CD4-positive, alpha-beta T cell treated with Interleukin-15 for 4 hours (primary cell): ENCODE results near the gene SFRP5.

Experiments used
- DNase-seq: peaks from one replicate; pipeline ENCODE4 v3.0.0-alpha.2; 2020; ENCODE audit warnings: low spot score

SFRP5 gene

DNA sequence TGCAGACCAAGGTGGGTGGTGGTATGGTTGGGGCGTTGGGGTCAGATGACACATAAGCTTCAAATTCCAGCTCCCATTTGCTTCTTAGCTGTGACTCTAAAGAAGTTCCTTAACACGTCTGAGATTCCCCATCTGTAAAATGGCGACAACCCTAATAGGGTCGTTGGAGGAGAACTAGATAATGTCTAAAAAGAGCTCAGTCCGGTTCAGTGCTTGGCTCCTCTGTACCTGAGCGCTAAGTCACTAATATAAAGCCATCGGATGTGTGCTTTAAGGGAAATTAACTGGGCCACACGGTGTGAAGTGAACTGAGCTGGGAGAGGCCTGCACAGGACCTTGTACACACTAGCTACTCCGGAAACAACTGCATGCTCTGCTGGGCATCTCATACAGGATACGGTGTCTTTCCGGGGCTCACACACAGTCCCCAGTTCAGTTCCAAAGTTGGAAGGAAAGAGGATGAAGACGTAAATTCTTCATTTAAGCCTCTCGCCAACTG, 35.3 kb downstream of the SFRP5 start:
- DNase-seq, result no peak

DNA sequence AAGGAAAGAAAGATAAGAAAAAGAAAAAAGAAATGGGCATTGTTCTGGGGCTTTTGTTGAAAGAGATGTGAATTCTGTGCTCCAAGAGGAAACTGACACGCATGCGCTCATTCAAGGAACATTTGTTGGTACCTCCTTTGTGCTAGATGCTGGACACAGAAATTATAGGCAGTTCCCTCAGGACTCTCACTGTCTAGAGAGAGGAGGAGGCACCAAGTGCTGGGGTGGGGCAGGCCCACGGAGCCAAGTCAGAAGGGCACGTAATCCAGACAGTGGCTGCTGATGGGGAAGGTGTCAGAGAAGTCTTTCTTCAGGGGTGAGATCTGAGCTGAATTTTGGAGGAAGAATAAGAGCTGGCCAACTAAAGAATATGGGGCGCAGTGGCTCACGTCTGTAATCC, 37.8 kb downstream of the SFRP5 start:
- no peak for DNase-seq

DNA sequence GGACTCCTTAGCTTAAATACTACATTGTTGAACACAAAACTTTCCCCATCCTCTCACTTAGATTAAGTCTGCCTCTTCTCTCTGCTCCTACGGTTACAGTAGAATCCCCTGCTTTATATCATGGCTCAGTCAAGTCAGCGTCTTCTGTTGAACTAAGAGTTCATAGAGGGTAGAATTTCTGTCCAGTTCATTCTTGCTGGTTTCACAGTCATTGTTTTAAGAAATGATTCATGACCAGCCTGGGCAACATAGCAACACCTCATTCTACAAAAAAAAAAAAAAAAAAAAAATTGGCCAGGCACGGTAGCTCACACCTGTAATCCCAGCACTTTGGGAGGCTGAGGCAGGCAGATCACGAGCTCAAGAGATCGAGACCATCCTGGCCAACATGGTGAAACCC, 38.5 kb downstream of the SFRP5 start:
- no peak for DNase-seq

DNA sequence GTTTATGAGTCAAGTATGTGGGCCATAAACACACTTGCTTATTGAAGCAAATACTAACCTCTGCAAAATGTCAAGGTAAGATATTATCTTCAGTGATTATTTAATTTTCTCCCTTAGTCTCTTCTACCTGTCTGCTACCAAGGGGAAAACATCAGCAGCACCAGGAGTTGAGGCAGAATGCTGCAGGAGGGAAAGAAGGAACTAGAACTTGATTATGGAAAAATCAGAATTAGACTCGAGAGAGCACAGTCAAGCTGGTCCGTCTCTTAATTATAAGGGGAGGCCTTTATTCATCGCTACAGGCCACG, 39.8 kb downstream of the SFRP5 start:
- DNase-seq, result no peak

DNA sequence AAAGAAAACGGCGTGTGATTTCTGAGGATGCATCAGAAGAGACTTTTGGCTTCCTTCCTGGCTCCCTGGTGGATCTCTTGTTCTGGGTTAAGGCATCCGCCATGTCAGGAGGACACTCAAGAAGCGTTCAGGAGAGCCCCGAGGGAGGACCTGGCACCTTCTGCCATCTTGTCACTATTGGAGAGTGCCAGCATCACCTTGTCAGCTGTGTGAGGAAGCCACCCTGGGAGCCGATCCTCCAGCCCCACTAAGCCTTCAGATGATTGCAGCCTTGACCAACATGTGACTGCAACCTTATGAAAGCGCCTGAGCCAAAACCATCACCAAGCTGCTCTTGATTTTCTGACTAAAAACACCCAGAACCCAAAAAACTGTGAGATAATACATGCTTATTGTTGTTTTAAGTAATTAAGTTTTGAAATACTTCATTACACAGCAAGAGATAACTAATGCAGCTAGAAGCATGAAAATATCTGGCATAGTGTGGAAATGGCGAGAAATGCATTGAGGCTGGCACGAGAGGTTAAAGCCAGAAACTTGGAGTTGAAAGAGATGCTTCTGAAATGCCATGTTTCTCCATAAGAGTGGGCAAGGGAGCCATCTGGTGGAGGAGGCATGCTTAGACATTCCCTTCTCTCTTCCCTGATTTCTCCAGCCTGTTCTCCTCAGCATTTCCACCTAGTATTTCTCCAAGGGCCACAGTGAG, 40.3 kb downstream of the SFRP5 start:
- peak; percentile 58 for DNase-seq

DNA sequence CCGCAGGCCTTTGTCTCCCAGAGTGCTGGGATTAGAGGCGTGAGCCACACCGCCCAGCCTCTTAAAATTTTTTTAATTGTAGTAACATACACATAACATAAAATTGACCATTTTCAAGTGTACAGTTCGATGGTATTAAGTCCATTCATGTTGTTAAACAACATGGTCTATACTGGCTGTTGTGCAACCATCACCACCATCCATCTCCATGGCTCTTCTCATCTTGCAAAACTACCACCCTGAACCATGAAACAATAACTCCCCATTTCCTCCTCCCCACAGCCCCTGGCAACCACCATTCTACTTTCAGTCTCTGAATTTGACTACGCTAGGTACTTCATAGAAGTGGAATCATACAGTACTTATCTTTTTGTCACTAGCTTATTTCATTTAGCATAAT, 42.8 kb downstream of the SFRP5 start:
- DNase-seq, result no peak

DNA sequence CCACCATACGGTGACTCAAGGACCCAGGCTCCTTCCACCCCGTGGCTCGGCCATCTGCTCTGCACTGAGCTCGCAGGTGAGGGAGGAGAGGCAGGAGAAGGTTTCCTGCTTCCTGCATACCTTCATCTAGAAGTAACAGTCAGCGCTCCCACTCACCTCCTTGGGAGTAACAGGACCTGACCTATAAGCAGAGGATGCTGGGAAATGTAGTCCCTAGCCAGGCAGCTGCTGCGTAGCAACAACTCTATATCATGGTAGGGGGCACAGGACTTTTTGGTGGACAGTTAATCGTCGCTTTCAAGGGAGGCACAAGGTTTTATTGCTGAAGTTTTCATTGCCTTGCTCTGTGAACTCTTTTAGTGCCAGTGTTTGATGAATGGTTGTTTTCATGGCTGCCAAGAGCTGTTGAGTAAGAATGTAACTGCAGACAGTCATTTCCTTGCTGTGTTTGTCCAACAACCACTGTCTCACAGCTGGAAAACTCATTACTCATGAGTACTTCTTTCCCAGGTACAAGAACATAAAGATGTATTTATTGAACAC, 45.1 kb downstream of the SFRP5 start:
- no peak for DNase-seq

DNA sequence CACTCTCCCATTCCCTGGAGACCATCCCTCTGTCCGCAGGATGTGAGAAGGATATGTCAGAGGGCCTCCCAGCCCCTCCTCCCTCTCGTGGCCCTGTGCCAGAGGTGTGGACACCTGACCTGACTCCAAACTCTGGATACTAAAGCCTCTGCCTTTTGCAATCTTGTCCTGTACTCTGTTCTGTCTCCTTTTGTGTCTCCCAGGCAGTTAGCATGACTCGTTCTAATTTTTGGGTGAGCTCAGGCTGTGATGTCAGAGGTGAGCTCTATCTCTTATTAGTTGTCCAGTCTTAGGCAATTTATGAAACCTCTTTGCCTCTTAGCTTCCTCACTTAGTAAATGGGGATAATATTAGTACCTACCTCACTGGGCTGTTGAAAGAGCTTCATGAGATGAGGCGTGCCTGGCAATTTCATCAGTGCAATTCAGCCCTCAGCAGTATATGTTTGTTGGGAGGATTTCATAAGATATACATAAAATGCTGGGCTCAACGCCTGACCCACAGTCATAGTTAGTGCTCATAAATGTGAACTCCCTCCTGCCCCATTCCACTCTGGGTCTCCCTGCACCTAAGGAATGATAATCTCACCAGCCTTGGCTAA, 47.4 kb downstream of the SFRP5 start:
- no peak for DNase-seq

DNA sequence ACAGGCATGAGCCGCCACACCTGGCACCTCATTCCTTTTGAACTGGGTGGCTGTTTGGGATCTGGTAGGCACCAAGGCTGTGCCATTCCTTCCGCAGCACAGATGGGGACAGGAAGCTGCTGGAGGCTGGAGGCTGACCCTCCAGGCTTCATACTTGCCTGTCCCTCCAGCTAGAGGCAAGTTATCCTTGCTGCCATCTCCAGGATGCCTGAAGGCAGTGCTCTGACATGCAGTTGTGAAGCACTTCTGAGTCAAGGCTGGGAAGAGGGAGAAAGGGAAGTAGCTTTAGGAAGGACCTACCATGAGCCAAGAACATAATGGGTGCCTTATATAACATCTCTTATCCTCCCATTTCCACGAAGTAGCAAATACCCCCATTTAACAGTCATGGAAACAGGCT, 48.8 kb downstream of the SFRP5 start:
- DNase-seq, result no peak

DNA sequence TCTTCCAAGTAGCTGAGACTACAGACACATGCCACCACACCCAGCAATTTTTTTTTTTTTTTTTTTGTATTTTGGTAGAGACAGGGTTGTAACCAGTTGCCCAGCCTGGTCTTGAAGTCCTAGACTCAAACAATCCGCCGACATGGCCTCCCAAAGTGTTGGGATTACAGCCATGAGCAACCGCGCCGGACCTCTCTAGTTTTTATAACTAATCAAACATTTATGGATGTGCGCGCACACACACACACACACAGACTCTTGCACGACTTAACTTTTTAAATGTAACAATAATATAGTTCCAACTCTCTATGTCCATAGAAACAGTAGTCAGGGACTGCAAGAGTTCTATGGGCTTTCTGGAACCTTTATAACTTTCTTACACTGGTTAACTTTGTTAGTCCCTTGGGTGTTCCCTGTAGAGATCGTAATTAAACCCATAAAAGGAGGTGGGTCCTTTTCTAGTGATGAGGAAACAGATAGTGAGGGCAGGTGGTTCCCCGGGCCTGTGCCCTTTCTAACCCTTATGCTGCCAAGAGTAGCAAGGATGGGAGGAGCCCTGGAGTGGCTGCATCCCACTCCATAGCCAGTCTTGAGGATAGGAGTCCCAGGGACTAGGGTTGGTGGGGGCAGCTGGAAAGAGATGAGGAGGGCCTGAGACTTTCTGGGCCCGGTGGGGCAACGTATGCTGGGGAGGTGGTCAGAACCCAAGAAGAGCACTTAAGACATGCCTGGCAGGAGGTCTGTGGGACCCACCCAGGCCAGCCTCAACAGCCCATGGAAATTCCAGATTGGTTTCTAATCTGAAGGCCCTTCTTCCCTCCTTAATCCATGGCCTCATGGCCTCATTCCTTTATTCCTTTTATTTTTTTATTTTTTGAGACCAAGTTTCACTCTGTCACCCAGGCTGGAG, 49.7 kb downstream of the SFRP5 start:
- no peak for DNase-seq

DNA sequence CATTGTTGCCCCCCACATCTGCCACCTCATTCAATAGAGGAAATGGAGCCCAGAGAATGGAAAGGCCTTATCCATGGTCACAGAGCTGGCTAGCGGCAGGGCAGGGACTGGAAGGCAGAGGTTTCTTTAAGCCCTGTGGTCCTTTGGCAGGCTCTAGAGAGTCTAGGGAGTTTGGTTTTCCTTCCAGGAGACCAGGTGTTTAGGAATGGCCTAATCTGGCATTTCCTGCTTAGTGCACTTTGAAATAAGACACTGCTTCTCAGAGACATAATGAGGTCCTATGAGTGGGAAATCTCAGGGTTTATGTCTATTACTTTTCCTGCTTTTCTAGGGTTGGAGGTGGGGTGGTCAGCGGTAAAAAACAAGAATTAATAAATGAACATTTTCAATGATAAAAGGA, 52.2 kb downstream of the SFRP5 start:
- DNase-seq, result no peak

DNA sequence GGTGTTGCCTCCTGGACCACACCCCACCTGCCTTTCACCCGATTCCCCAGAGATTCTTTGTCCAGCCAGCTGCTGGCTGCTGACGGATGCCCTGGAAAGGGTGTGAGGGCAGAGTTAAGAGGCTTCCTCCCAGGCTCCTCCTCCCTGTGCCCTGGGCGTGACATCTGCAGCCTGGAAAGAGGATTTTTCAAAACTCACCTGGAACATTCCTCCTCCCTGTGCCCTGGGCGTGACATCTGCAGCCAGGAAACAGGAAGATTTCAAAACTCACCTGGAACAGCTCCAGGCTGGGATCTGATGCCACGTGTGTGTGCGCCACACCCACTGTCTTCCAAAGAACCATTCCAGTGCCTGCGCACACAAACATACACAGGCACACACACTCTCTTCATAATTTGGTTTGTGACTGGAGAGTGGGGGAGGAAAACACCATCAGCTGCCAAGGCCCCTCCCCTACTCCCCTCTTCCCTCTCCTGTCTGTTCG, 53.1 kb downstream of the SFRP5 start:
- no peak for DNase-seq

DNA sequence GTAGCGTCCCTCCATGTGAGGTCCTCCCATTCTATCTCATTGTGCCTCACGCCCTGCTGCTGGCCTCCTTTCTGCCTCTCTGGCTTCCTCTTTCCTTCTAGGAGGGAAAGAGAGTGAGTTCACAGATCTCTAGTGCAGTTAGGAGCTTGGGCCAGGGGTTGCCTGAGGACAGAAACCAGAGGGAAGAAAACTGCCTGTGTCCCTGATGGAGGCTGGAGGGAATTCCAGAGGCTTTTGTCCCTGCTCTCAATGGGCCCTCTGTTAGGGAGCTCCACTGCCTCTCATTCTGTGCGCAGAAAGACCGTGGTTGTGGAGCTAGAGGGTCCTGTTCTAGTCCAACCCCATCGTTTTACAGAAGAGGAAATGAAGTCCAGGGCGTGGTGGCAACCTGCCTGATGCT, 53.6 kb downstream of the SFRP5 start:
- no peak for DNase-seq

DNA sequence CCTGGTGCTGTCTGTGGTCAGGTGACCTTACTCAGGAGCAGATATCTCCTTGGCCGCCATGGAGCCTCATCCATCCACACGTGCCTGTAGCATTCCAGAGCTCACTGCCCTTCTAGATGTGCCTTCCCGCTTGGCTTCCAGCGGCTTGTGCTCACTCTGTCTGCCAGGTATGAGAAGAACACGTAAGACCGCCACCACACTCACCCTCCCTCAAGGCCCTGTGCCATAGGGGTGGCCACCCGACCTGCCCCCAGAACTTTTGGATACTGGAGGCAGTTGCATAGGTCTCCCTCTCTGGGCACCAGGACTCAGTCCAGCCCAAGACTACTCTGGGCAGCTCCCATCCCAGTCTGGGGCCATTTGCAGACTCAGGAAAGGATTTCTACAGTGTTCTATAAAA, 54.2 kb downstream of the SFRP5 start:
- no peak for DNase-seq
